HL-60 (cell line): ENCODE data around the gene ATP12A.

Experiments used
- REST ChIP-seq: IDR thresholded peaks from 2 replicates; pipeline ENCODE4 v1.6.1; 2012; ENCODE audit warnings: low read depth; ENCODE audit not compliant: insufficient replicate concordance
- TF ChIP-seq, protein P1 (sequence below): IDR thresholded peaks from one replicate; pipeline ENCODE4 v1.5.1; 2011; ENCODE audit warnings: low read length, control low read depth, inconsistent platforms; ENCODE audit not compliant: insufficient read depth

DNA sequence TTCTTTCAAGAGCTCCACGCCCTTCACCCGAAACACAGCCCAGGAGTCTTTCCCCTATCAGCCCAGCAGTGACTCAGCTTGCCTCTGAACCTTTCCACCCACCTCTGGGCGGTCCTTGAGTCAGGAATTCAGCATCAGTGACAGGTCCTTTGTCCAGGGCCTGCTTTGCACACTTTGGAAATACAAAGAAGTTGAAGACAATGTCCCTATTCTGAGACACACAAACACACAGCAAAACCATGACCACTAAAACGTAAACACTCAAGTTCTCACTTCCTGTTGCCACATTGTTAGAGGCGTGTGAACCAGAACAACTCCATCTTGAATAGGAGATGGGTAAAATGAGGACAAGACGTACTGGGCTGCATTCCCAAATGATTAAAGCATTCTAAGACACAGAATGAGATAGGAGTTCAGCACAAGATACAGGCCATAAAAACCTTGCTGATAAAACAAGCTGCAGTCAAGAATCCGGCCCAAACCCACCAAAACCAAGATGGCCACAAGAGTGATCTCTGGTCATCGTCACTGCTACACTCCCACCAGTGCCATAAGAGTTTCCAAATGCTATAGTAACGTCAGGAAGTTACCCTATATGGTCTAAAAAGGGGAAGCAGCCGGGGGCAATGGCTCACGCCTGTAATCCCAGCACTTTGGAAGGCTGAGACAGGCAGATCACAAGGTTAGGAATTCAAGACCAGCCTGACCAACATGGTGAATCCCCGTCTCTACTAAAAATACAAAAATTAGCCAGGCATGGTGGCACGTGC is 49.2 kb upstream of the ATP12A start:
- TF ChIP-seq, protein P1, sequence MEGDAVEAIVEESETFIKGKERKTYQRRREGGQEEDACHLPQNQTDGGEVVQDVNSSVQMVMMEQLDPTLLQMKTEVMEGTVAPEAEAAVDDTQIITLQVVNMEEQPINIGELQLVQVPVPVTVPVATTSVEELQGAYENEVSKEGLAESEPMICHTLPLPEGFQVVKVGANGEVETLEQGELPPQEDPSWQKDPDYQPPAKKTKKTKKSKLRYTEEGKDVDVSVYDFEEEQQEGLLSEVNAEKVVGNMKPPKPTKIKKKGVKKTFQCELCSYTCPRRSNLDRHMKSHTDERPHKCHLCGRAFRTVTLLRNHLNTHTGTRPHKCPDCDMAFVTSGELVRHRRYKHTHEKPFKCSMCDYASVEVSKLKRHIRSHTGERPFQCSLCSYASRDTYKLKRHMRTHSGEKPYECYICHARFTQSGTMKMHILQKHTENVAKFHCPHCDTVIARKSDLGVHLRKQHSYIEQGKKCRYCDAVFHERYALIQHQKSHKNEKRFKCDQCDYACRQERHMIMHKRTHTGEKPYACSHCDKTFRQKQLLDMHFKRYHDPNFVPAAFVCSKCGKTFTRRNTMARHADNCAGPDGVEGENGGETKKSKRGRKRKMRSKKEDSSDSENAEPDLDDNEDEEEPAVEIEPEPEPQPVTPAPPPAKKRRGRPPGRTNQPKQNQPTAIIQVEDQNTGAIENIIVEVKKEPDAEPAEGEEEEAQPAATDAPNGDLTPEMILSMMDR = no peak
- TF ChIP-seq REST = no peak
